Thoracic aorta (tissue), 2 donors: ENCODE data around the gene CALN1. TPM values are rescaled to one million over a fixed set of nuclear protein-coding genes. Genes with fewer than 3 reads are reported as not detected.

ENCODE experiments used
- ATAC-seq: fragments of 150-250 bp; one replicate; pipeline ENCODE4 v1.8.0; 2017; ENCODE audit warnings: low read depth; ENCODE audit not compliant: insufficient number of reproducible peaks, low FRiP score
- DNase-seq: peaks from one replicate; pipeline ENCODE4 v3.0.0-alpha.2; 2020; ENCODE audit warnings: low spot score
- H3K27ac ChIP-seq, 2 donors: fragments of 200-600 bp; sonication (generic); 1 replicate in 1 of 2; 2 replicates in 1 of 2; pipeline ENCODE4 v1.5.1; 2016; ENCODE audit warnings: mild to moderate bottlenecking in 2 of 2, moderate library complexity in 2 of 2
- H3K27me3 ChIP-seq: fragments of 200-600 bp; sonication (generic); replicated peaks from 2 replicates; pipeline ENCODE4 v1.6.0; 2016; ENCODE audit warnings: mild to moderate bottlenecking; ENCODE audit not compliant: insufficient read depth
- H3K36me3 ChIP-seq: fragments of 200-600 bp; sonication (generic); one replicate; pipeline ENCODE4 v1.5.1; 2016
- H3K4me1 ChIP-seq, 2 donors: fragments of 200-600 bp; sonication (generic); 1 replicate in 1 of 2; 2 replicates in 1 of 2; pipeline versions ENCODE4 v1.5.1 to v1.6.0; 2016; ENCODE audit warnings: low read depth in 2 of 2, mild to moderate bottlenecking in 1 of 2; ENCODE audit not compliant: control insufficient read depth in 1 of 2
- H3K4me3 ChIP-seq: fragments of 200-600 bp; sonication (generic); 2 replicates; pipeline ENCODE4 v1.5.1; 2016; ENCODE audit warnings: mild to moderate bottlenecking
- H3K9me3 ChIP-seq: fragments of 200-600 bp; sonication (generic); 2 replicates; pipeline ENCODE4 v1.5.1; 2016
- CTCF ChIP-seq: fragments of 200-600 bp; sonication (generic); IDR thresholded peaks from one replicate; pipeline ENCODE4 v1.5.1; 2019; ENCODE audit warnings: antibody characterized with exemption
- total RNA-seq, 2 donors: library from RNA; depleted of rRNA; stranded (reverse); fragments of >200 nt; gene quantifications; one replicate each; pipeline versions ENCODE4 v1.1.0 to v1.2.3, GENCODE V29; 2016

The CALN1 gene
- total RNA-seq, 2 donors from 2014 or later: not detected

DNA sequence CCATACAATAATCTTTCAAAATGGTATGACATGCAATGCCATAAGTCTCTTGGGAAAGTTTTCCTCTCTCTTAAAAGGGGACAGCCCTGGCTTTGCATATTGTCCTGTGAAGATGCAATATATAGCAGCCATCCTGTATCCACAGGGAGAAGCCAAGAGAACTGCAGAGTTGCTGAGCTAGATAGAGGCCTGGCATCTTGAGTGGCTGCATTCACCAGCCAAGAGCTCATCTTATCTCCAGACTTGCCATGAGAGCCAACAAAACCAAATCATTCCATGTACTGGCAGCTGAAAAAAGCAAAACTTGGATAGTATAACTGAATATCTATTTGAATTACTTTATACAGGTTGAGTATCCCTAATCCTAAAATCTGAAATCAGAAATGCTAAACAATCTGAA is 348.8 kb downstream of the CALN1 start:
- Histone ChIP-seq H3K4me3 (no peak overlapping the region), H3K9me3 (no peaks in the 10 kb centered on the region), H3K4me1 (no peaks in the 10 kb centered on the region), H3K27me3 (no peaks in the 10 kb centered on the region), H3K27ac (no peak overlapping the region), H3K36me3 (no peaks in the 10 kb centered on the region)
- ATAC-seq (no peak), DNase-seq (no peak)
- no peak for TF ChIP-seq CTCF

GRCh38 chr7:72062666-72063065 is 349.5 kb downstream of the CALN1 start:
- Histone ChIP-seq H3K27me3 (no peaks in the 10 kb centered on the region), H3K4me3 (no peak overlapping the region), H3K27ac (no peak overlapping the region), H3K9me3 (no peaks in the 10 kb centered on the region), H3K4me1 (no peaks in the 10 kb centered on the region), H3K36me3 (no peaks in the 10 kb centered on the region)
- TF ChIP-seq CTCF: no peak
- DNase-seq (no peak), ATAC-seq (no peak)

DNA sequence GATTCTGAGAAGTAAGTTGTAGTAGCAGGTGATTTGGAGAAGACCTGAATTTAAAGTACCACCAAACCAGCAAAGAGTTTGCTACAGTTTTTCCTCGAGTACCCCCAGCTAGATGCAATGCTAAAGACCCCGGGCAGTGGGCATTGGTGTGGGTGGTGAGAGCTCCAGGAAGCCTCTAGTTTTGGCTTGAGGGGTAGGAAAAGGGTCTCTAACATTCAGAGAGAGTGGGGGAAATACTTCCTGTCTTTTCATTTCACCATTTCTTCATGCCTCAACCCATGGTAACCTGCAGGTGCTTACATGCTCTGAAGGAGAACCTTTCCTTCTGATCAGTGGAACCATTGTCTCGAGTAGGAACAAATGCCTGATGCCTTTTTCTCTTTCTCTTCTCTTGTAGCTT is 352.2 kb downstream of the CALN1 start:
- no peaks in the 10 kb centered on the region for H3K4me1 ChIP-seq
- H3K36me3 ChIP-seq: no peaks in the 10 kb centered on the region
- no peaks in the 10 kb centered on the region for H3K27me3 ChIP-seq
- TF ChIP-seq CTCF: no peak
- no peak overlapping the region for H3K4me3 ChIP-seq
- no peaks in the 10 kb centered on the region for H3K9me3 ChIP-seq
- ATAC-seq (no peak), DNase-seq (no peak)
- H3K27ac ChIP-seq: no peak overlapping the region

DNA sequence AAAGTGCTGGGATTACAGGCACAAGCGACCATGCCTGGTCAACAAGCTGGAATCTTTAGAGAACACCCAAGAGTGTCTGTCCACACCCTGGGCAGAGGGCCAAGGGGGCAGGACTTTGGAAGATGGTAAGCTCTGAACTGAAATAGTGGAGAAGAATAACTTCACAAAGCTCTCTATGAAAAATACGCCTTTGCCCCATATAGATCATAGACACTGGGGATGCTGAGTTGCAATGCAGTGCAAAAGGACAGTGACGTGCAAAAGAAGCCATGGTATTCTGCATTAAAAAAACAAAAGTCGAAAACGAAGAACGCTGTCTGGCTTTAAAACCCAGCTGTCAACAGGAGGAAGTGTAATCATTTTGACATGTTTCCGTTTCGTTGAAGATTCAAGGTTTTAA is 353.6 kb downstream of the CALN1 start:
- no peak for DNase-seq
- ATAC-seq: no peak
- H3K27me3 ChIP-seq: no peaks in the 10 kb centered on the region
- H3K9me3 ChIP-seq: no peaks in the 10 kb centered on the region
- H3K36me3 ChIP-seq: no peaks in the 10 kb centered on the region
- H3K4me1 ChIP-seq: no peaks in the 10 kb centered on the region
- no peak overlapping the region for H3K4me3 ChIP-seq
- TF ChIP-seq CTCF: no peak
- H3K27ac ChIP-seq: no peak overlapping the region

GRCh38 chr7:72057796-72058195 is 354.3 kb downstream of the CALN1 start:
- DNase-seq (no peak), ATAC-seq (no peak)
- no peaks in the 10 kb centered on the region for H3K27me3 ChIP-seq
- no peak for TF ChIP-seq CTCF
- no peaks in the 10 kb centered on the region for H3K4me1 ChIP-seq
- no peaks in the 10 kb centered on the region for H3K9me3 ChIP-seq
- H3K27ac ChIP-seq: no peak overlapping the region
- H3K4me3 ChIP-seq: no peak overlapping the region
- no peaks in the 10 kb centered on the region for H3K36me3 ChIP-seq
